ENCODE measurements around the gene CMIP.

DNA sequence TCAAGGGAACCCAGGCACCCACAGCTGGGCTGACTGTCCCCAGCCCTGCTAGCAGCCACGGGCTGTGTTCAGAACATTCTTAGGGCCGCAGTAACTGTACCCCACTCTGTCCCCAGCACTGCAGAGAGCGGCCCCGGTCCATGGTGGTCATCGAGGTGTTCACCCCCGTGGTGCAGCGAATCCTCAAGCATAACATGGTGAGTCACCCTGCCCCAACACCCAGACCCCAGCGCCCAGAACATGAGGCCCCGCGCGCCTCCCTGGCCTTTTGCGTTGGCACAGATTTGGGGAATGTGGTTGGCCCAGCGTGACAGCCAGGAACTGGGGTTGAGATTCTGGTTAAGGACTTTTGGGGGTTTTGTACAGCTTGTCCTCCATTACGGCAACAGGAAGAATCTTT, 219.5 kb downstream of the CMIP start:
- TF ChIP-seq POLR2A (IDR thresholded peaks at IDR 0.05): no peak
- TF ChIP-seq, protein P1, sequence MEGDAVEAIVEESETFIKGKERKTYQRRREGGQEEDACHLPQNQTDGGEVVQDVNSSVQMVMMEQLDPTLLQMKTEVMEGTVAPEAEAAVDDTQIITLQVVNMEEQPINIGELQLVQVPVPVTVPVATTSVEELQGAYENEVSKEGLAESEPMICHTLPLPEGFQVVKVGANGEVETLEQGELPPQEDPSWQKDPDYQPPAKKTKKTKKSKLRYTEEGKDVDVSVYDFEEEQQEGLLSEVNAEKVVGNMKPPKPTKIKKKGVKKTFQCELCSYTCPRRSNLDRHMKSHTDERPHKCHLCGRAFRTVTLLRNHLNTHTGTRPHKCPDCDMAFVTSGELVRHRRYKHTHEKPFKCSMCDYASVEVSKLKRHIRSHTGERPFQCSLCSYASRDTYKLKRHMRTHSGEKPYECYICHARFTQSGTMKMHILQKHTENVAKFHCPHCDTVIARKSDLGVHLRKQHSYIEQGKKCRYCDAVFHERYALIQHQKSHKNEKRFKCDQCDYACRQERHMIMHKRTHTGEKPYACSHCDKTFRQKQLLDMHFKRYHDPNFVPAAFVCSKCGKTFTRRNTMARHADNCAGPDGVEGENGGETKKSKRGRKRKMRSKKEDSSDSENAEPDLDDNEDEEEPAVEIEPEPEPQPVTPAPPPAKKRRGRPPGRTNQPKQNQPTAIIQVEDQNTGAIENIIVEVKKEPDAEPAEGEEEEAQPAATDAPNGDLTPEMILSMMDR (IDR thresholded peaks at IDR 0.05): no peak

Measured in sigmoid colon (tissue), 3 donors.